ENCODE measurements around the gene MMP10. TPM values are rescaled to one million over a fixed set of nuclear protein-coding genes. Genes with fewer than 3 reads are reported as not detected.

Gene MMP10
- total and polyA plus RNA-seq, 2 donors (not counting 1 experiment from before 2014, with no cell fraction given), result not detected

- no peak overlapping the region for H3K4me3 Mint-ChIP-seq
- TF ChIP-seq CTCF (IDR thresholded peaks at IDR 0.05), result no peak
- TF ChIP-seq EZH2 (IDR thresholded peaks at IDR 0.05; ENCODE audit: borderline replicate concordance, insufficient read depth, low read depth, low read length, poor library complexity, severe bottlenecking), result no peak
- DNase-seq (no peak), ATAC-seq (ENCODE audit: low read depth) (no peak)
- H3K9me3 ChIP-seq (ENCODE audit: control extremely low read depth in 1 of 3, control insufficient read depth in 2 of 3, insufficient read depth in 1 of 3, low read length in 2 of 3), result no peaks in the 10 kb centered on the region
- no peak overlapping the region for H3K4me3 ChIP-seq (ENCODE audit: control extremely low read depth in 1 of 5, extremely low read depth in 1 of 5, insufficient read depth in 1 of 5, low read depth in 2 of 5, low read length in 4 of 5)
- peaks cover 0 to 2% (median 0%) of the 10 kb centered on the region in 4 experiments for H3K27me3 ChIP-seq (replicated peaks in 1 of 4; ENCODE audit: control extremely low read depth in 1 of 4, control insufficient read depth in 3 of 4, insufficient read depth in 4 of 4, low read length in 3 of 4)
- no peaks in the 10 kb centered on the region for H4K20me1 ChIP-seq (ENCODE audit: control insufficient read depth, insufficient read depth, low read length, poor library complexity, severe bottlenecking)
- no peaks in the 10 kb centered on the region for H3K4me1 Mint-ChIP-seq
- WGBS (ENCODE audit: insufficient coverage), result 97% methylated on average over 3 of the region's 4 CpGs
- H3K36me3 ChIP-seq (replicated peaks in 1 of 2; ENCODE audit: control extremely low read depth in 1 of 2, control insufficient read depth in 1 of 2, extremely low read depth in 1 of 2, insufficient read depth in 2 of 2, low read length in 1 of 2), result no peaks in the 10 kb centered on the region
- no peak overlapping the region for H3K27ac Mint-ChIP-seq
- no peak overlapping the region for H3K4me2 ChIP-seq (replicated peaks; ENCODE audit: low read depth, low read length, poor library complexity, severe bottlenecking)
- H3K9ac ChIP-seq (ENCODE audit: low read length), result no peak overlapping the region
- intact Hi-C loops (cut with micrococcal nuclease), result no loop called here
- H2AFZ ChIP-seq (ENCODE audit: insufficient read depth, low read depth, low read length, poor library complexity, severe bottlenecking), result no peak overlapping the region
- no peaks in the 10 kb centered on the region for H3K9me3 Mint-ChIP-seq (ENCODE audit: insufficient read depth)
- peaks cover 28% of the 10 kb centered on the region for H3K27me3 Mint-ChIP-seq
- no peaks in the 10 kb centered on the region for H3K4me1 ChIP-seq (ENCODE audit: control insufficient read depth in 2 of 2, insufficient read depth in 2 of 2, low read length in 2 of 2)
- CTCF ChIA-PET, result no interaction called here
- H3K79me2 ChIP-seq (ENCODE audit: control insufficient read depth, insufficient read depth, low read length), result no peaks in the 10 kb centered on the region
- POLR2A ChIA-PET, result no interaction called here
- no peak overlapping the region for H3K27ac ChIP-seq (ENCODE audit: low read length in 2 of 2)
These were observed 7.0 kb downstream of the MMP10 start for GRCh38 chr11:102773386-102773785.

GRCh38 chr11:102771351-102771750 lies 9.1 kb downstream of the MMP10 start:
- POLR2A ChIA-PET, result no interaction called here

More at GRCh38 chr11:102771351-102771750, 9.1 kb downstream of the MMP10 start:
- Histone ChIP-seq H4K20me1 (ENCODE audit: control insufficient read depth, insufficient read depth, low read length, poor library complexity, severe bottlenecking) (no peaks in the 10 kb centered on the region), H3K9me3 (ENCODE audit: control extremely low read depth in 1 of 3, control insufficient read depth in 2 of 3, insufficient read depth in 1 of 3, low read length in 2 of 3) (no peaks in the 10 kb centered on the region), H3K4me2 (replicated peaks; ENCODE audit: low read depth, low read length, poor library complexity, severe bottlenecking) (no peak overlapping the region), H3K79me2 (ENCODE audit: control insufficient read depth, insufficient read depth, low read length) (no peaks in the 10 kb centered on the region), H2AFZ (ENCODE audit: insufficient read depth, low read depth, low read length, poor library complexity, severe bottlenecking) (no peak overlapping the region), H3K27me3 (replicated peaks in 1 of 4; ENCODE audit: control extremely low read depth in 1 of 4, control insufficient read depth in 3 of 4, insufficient read depth in 4 of 4, low read length in 3 of 4) (peaks cover 0 to 4% (median 1%) of the 10 kb centered on the region in 4 experiments), H3K27ac (ENCODE audit: low read length in 2 of 2) (no peak overlapping the region), H3K9ac (ENCODE audit: low read length) (no peak overlapping the region), H3K4me3 (ENCODE audit: control extremely low read depth in 1 of 5, extremely low read depth in 1 of 5, insufficient read depth in 1 of 5, low read depth in 2 of 5, low read length in 4 of 5) (no peak overlapping the region), H3K4me1 (ENCODE audit: control insufficient read depth in 2 of 2, insufficient read depth in 2 of 2, low read length in 2 of 2) (no peaks in the 10 kb centered on the region), H3K36me3 (replicated peaks in 1 of 2; ENCODE audit: control extremely low read depth in 1 of 2, control insufficient read depth in 1 of 2, extremely low read depth in 1 of 2, insufficient read depth in 2 of 2, low read length in 1 of 2) (no peaks in the 10 kb centered on the region)
- CTCF ChIA-PET, result no interaction called here
- DNase-seq (no peak), ATAC-seq (ENCODE audit: low read depth) (no peak)
- intact Hi-C loops (cut with micrococcal nuclease), result no loop called here
- no peaks in the 10 kb centered on the region for H3K9me3 Mint-ChIP-seq (ENCODE audit: insufficient read depth)
- peaks cover 27% of the 10 kb centered on the region for H3K27me3 Mint-ChIP-seq
- H3K27ac Mint-ChIP-seq, result no peak overlapping the region
- H3K4me1 Mint-ChIP-seq, result no peaks in the 10 kb centered on the region
- no peak overlapping the region for H3K4me3 Mint-ChIP-seq
- WGBS (ENCODE audit: insufficient coverage), result no CpG with 5 or more reads among the region's 1 CpG
- no peak for TF ChIP-seq EZH2 (IDR thresholded peaks at IDR 0.05; ENCODE audit: borderline replicate concordance, insufficient read depth, low read depth, low read length, poor library complexity, severe bottlenecking)
- no peak for TF ChIP-seq CTCF (IDR thresholded peaks at IDR 0.05)

Measured in B cell (primary cell).